HG03066 (cell line): ENCODE data around the gene DNAH3.

Experiments used
- ATAC-seq: cut with Tn5 transposase; IDR thresholded peaks from one replicate; pipeline ENCODE4 v1.9.1; 2021; ENCODE audit warnings: low read depth; ENCODE audit not compliant: unreplicated experiment

DNAH3 gene

GRCh38 chr16:20916289-20916688 lies 234.4 kb downstream of the DNAH3 start:
- ATAC-seq, result no peak

- no peak for ATAC-seq
Measured at GRCh38 chr16:20911361-20911760, 239.3 kb downstream of the DNAH3 start.

- ATAC-seq, result no peak
Measured at GRCh38 chr16:20910781-20911321, 239.8 kb downstream of the DNAH3 start.

GRCh38 chr16:20906341-20907255 lies 244.0 kb downstream of the DNAH3 start:
- ATAC-seq, result no peak

GRCh38 chr16:20905576-20905975 lies 245.1 kb downstream of the DNAH3 start:
- no peak for ATAC-seq

GRCh38 chr16:20904507-20905081 lies 246.1 kb downstream of the DNAH3 start:
- ATAC-seq, result no peak

- no peak for ATAC-seq
Measured at GRCh38 chr16:20903899-20904506, 246.6 kb downstream of the DNAH3 start.

- no peak for ATAC-seq
Measured at GRCh38 chr16:20903116-20903898, 247.3 kb downstream of the DNAH3 start.

GRCh38 chr16:20902426-20902825 lies 248.2 kb downstream of the DNAH3 start:
- no peak for ATAC-seq

- ATAC-seq, result no peak
Measured at GRCh38 chr16:20901436-20902112, 249.1 kb downstream of the DNAH3 start.

- ATAC-seq, result no peak
Measured at GRCh38 chr16:20901068-20901435, 249.6 kb downstream of the DNAH3 start.

GRCh38 chr16:20900299-20901067 lies 250.2 kb downstream of the DNAH3 start, which contains the start of the genes DCUN1D3 and LYRM1:
Gene DCUN1D3, minus strand, starts transcription at chr16:20900358. Its CDS starts 37,820 bp downstream, at chr16:20862538.
Gene LYRM1, plus strand, starts transcription at chr16:20900771. Its CDS starts 14,785 bp downstream, at chr16:20915556.
- peak; percentile 79 for ATAC-seq

GRCh38 chr16:20899477-20900298 lies 251.0 kb downstream of the DNAH3 start:
- no peak for ATAC-seq

GRCh38 chr16:20899071-20899470 lies 251.6 kb downstream of the DNAH3 start:
- no peak for ATAC-seq

- no peak for ATAC-seq
Measured at GRCh38 chr16:20897922-20898321, 252.7 kb downstream of the DNAH3 start.

GRCh38 chr16:20897253-20897897 lies 253.3 kb downstream of the DNAH3 start:
- ATAC-seq, result no peak

- no peak for ATAC-seq
Measured at GRCh38 chr16:20894388-20894787, 256.3 kb downstream of the DNAH3 start.
